Stimulated activated CD4-positive, alpha-beta T cell treated with anti-CD3 and anti-CD28 coated beads, Interleukin-4, amount 100 ng/mL, for 48 hours (primary cell): ENCODE data around the gene USP33.
"Not testable (repeated sequence)": the region's sequence is repeated elsewhere in the genome, so short reads cannot be mapped to it uniquely, and the experiment has no call there.

Experiments
- DNase-seq, 2 donors: peaks; one replicate each; pipeline ENCODE4 v3.0.0-alpha.2; 2020; ENCODE audit warnings: low read depth in 2 of 2

USP33 gene

DNA sequence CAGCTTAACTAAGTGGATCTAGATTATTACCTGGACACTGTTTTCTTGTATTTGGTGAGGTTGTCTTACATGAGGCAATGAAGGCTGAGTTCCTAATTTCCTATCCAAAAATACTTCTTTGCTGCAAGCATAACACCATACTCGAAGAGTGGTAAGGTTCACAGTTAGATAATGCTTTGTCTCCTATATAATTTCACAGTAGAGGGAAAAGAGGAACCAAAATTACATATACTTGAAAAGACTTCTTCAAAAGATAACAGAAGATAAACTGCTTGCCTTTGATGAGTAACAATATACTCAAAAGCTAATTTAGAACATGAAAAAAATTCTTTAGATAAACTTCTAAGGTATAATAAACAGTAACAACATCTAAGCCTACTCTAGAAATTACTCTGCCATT is 20.4 kb downstream of the USP33 start:
- DNase-seq = no peak

- no peak for DNase-seq
Measured at GRCh38 chr1:77732090-77732489, 27.6 kb downstream of the USP33 start.

- no peak for DNase-seq
Measured at GRCh38 chr1:77725706-77726105, 33.9 kb downstream of the USP33 start.

DNA sequence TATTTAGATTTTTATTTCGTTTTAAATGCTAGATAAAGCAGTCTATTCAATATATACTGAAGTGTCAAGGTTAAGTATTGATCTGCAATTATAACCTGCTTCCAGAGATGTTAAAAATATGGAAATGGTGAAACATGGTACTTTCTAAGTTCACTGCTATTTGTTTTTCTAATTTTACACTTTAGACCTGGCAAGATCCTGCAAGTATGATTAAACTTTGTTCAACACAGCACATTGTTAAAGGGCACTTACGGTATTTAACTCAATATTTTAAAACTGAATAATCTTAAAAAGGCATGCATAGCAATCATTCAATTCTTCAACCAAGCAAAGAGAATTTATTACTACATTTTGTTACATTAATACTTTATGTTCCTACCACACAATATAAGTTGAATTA is 41.5 kb downstream of the USP33 start:
- no peak for DNase-seq

DNA sequence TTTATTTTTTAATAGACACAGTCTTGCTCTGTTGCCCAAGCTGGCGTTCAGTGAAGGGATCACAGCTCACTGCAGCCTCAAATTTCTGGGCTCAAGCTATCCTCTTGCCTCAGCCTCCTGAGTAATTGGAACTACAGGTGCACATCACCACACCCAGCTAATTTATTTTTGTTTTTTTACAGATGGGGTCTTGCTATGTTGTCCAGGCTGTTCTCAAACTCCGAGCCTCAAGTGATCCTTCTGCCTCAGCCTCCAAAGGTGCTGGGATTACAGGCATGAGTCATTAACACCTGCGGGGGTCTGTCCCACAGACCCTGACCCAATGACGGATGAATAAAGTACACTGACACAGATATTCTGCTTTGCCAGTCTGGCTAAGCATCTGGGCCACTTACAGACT is 43.6 kb downstream of the USP33 start:
- no peak for DNase-seq

DNA sequence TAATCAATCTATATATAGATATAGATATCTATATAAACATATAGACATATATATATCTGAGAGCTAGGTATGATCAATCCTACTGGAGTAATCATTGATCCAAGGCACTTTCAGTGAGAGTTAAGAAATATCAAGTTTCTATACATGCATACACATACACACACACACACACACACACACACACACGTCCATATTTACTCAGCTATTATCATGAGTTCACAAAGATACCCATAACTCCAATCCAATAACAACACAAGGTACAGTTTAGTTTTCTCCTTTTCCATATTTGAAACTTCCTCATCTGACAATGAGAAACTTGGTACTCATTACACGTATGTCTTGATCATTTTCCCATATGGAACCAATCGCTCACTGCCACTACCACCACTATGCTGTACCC is 49.9 kb downstream of the USP33 start:
- no peak for DNase-seq

GRCh38 chr1:77706321-77706720 is 53.3 kb downstream of the USP33 start:
- no peak for DNase-seq

DNA sequence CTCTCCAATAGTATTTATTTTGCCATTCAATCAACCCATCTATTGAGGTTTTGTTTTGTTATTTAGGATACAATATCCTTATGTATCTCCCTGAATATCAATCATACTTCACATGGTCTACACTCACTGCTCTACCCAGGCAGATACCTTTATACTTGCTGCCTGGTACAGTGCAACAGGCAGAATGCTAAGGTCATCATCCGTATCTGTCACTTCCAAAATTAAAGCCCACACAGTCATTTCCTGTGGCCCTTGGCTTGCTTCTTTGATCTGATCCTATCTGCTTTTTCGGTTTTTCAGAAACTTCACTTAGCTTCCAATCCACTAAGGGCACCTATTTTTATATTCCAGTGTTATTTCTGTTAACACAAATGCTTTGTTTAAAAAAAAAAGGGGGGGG is 54.9 kb downstream of the USP33 start:
- no peak for DNase-seq

DNA sequence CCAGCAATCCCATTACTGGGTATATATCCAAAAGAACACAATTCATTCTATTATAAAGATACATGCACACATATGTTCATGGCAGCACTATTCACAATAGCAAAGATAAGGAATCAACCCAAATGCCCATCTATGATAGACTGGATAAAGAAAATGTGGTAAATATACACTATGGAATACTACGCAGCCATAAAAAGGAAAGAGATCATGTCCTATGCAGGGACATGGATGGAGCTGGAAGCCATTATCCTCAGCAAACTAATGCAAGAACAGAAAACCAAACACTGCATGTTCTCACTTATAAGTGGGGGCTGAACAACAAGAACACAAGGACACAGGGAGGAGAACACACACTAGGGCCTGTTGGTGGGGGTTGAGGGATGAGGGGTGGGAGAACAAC is 60.0 kb downstream of the USP33 start:
- not testable (repeated sequence) for DNase-seq

DNA sequence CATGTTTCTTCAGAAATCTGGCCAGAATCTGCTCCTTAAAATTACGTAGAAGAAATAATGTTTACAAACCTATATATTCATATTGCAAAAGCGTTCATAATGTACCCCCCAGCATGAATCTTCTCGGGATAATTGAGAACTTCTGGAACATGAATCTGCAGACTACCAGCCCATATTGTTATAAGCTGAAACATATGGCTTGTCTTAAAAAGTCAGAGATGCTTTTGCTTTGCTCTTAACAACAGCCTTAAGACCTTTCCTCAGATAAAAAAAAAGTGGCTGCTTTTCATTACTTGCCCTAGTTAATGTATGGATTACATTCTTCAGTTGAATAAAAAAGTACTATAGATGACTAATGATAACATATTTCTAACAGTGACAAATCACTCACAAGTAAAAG is 62.2 kb downstream of the USP33 start:
- no peak for DNase-seq

- no peak for DNase-seq
Measured at GRCh38 chr1:77688939-77689338, 70.7 kb downstream of the USP33 start.

DNA sequence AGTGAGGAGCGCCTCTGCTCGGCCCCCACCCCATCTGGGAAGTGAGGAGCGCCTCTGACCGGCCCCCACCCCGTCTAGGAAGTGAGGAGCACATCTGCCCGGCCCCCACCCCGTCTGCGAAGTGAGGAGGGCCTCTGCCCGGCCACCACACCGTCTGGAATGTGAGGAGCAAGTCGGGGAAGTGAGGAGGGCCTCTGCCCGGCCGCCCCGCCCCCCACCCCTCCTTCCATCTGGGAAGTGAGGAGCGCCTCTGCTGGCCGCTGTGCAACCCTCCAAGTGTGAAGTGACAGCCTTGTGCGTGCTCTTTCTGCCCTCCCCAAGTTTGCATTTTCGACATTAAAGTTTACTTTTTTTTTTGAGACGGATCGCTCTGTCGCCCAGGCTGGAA is 72.1 kb downstream of the USP33 start:
- no peak for DNase-seq

DNA sequence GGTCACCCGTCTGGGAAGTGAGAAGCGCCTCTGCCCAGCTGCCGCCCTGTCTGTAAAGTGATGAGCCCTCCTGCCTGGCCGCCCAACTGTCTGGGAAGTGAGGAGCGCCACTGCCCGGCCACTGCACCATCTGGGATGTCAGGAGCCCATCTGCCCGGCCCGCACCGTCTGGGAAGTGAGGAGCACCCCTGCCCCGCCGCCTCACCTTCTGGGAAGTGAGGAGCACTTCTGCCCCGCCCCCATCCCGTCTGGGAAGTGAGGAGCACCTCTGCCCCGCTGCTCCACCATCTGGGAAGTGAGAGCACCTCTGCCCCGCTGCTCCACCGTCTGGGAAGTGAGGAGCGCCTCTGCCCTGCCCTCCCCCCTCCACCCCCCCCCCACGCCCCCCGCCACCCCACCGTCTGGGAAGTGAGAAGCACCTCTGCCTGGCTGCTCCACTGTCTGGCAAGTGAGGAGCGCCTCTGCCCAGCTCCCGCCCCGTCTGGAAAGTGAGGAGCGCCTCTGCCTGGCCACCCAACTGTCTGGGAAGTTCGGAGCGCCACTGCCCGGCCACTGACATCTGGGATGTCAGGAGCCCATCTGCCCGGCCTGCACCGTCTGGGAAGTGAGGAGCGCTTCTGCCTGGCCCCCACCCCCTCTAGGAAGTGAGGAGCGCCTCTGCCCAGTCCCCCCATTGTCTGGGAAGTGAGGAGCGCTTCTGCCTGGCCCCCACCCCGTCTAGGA is 72.7 kb downstream of the USP33 start:
- DNase-seq = no peak

DNA sequence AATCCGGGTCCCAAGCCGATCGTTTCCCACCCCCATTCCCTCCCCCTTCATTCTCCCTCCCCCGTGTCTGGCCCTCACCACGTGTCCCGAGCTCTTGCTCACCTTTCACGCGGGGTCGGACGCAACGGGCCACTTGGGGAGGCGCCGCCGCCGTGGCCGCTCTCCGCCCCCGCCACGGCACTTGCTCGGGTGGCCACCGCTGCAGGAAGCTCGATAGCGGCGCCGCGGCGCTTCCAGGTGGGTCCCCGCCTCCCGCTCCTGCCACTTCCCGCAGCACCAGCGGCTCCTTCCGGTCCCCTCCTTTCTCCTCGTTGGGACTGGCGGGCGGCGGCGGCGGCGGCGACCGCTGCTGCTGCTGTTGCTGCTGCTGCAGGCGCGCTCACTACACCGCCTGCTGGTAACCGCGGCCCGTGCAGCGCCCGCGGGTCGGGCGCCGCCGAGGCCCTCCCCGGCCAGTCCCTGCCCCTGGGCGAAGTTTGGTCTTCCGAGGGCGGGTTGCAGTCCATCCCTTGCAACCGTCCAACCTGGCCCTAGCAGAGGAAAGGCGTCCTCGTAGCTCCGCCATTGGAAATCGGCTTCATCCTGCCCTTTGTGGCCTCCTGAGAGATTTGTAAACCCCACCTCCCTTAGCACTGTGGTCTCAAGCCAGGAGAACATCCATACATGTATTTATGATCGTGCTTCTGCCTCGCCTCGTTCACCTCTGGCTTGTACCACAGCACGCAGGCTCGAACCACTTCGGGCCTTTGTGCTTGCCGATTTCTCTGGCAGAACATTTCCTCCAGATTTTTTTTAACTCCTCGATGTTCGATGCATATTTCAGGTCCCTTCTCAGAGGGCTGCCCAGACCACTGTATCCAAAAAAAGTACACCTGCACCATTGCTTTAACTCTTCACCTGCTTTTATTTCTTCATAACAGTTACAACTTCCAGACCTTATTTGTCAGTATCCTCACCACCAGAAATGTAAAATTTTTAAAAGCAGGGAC is 76.2 kb downstream of the USP33 start:
- peak; percentile 79 to 91 for DNase-seq

DNA sequence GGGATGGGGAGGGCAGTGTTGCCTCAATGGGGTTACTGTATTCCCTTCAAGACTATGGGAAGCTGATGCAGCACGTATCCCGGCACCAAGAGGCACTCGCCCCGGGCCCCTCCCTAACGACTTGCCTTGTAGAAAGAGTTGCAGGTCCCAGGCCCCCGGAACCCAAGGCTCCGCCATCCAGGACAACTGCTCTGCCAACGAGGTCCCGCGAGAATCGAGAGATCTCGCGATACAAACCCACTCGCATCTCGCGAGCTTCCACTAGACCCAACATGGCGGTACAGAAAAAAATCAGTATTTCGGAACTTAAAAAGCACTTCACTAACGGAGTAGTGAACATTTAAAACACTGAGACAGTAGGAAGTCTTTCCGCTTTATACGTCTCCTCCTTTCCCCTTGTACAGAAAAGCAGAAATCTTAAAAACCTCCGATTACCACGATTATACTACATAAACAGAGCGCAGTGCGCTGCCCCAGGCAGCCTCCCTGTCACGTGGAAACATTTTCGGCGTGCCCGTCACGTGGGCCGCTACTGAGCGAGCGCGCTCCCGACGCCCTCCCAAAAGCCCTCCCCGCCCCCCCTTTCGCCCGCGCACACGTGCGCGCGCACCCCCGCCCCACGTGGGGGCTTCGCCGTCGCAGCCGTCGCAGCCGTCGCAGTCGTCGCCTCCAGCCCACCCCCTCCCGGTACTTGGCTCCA is 77.0 kb downstream of the USP33 start, which contains the start of gene ZZZ3:
ZZZ3 (minus strand) TSS at position 199 of the 700 bp plus-strand sequence. CDS start 49,304 bp downstream, outside the sequence.
- peak; percentile 86 for DNase-seq

GRCh38 chr1:77680173-77680572 is 79.5 kb downstream of the USP33 start:
- DNase-seq = no peak

GRCh38 chr1:77678660-77679610 is 80.7 kb downstream of the USP33 start:
- no peak for DNase-seq

GRCh38 chr1:77674807-77675206 is 84.8 kb downstream of the USP33 start:
- not testable (repeated sequence) for DNase-seq

- no peak for DNase-seq
Measured at GRCh38 chr1:77673716-77674355, 85.8 kb downstream of the USP33 start.

- no peak for DNase-seq
Measured at GRCh38 chr1:77673030-77673429, 86.6 kb downstream of the USP33 start.

GRCh38 chr1:77672374-77672773 is 87.3 kb downstream of the USP33 start:
- no peak for DNase-seq
